HCT116 (cell line): Measurements from ENCODE around the gene SYTL3. TPM values are rescaled to one million over a fixed set of nuclear protein-coding genes. Genes with fewer than 3 reads are reported as not detected.

Experiments
- ATAC-seq: fragments of 200-7000 bp; cut with Tn5 transposase; 2 replicates; pipeline ENCODE4 v1.9.1; 2020; ENCODE audit warnings: mild to moderate bottlenecking, moderate library complexity
- BruUV-seq: library from RNA; stranded (reverse); fragments of 400-500 nt; replicated peaks from 2 replicates; lab custom pipeline; 2021; lab: Mats Ljungman, UMichigan
- CTCF ChIA-PET: fragments of 300-600 bp; sonication (Branson Sonifier 250); formaldehyde crosslinking; loops from one replicate; lab custom pipeline; 2021; ENCODE audit warnings: antibody characterized with exemption; lab: Charles Lee
- POLR2A ChIA-PET: fragments of 300-600, 350-600 bp; sonication (Branson Sonifier 250); formaldehyde crosslinking; loops from one replicate; lab custom pipeline; 2021; ENCODE audit warnings: antibody characterized with exemption; lab: Charles Lee
- RAD21 ChIA-PET, 2 experiments: fragments of 300-600 bp; sonication (Branson Sonifier 250); formaldehyde crosslinking; loops; one replicate each; lab custom pipeline; 2023; ENCODE audit warnings: low total read pairs in 2 of 2; ENCODE audit not compliant: uncharacterized antibody in 2 of 2, unreplicated experiment in 2 of 2, low non-redundant PET in 1 of 2; lab: Charles Lee
- DNase-seq: peaks from one replicate; pipeline ENCODE4 v3.0.0-alpha.2; 2010; ENCODE audit warnings: low read depth, low spot score
- H2AFZ ChIP-seq: fragments of 200-600 bp; shearing (Covaris generic), sonication (generic); 2 replicates; pipeline ENCODE4 v1.6.1; 2017; ENCODE audit warnings: low read depth, mixed run types, mixed read lengths, antibody characterized with exemption, low read length; ENCODE audit not compliant: poor library complexity, severe bottlenecking
- H3K27ac ChIP-seq: 2 replicates; pipeline ENCODE4 v1.5.1; 2012; ENCODE audit warnings: low read depth, low read length
- H3K27me3 ChIP-seq: fragments of 200-600 bp; sonication (generic); 2 replicates; pipeline ENCODE4 v1.6.1; 2016; ENCODE audit warnings: mixed run types, low read length, mixed read lengths; ENCODE audit not compliant: insufficient read depth
- H3K36me3 ChIP-seq, 2 experiments: fragments of 200-500 bp in 1 of 2; fragments of 200-600 bp in 1 of 2; sonication (Bioruptor generic) in 1 of 2; sonication (generic) in 1 of 2; 2 replicates each; pipeline versions ENCODE4 v1.5.1 to v1.6.1; 2014 to 2016; ENCODE audit warnings: low read length in 2 of 2, inconsistent platforms in 1 of 2, mixed read lengths in 1 of 2, mixed run types in 1 of 2; ENCODE audit not compliant: insufficient read depth in 2 of 2, control insufficient read depth in 1 of 2
- H3K4me1 ChIP-seq, 2 experiments: fragments of 200-600 bp in 1 of 2; sonication (generic) in 1 of 2; 2 replicates each; pipeline versions ENCODE4 v1.5.1 to v1.6.1; 2012 to 2017; ENCODE audit warnings: low read length in 2 of 2, inconsistent platforms in 1 of 2, mild to moderate bottlenecking in 1 of 2, mixed read lengths in 1 of 2, mixed run types in 1 of 2, moderate library complexity in 1 of 2; ENCODE audit not compliant: insufficient read depth in 2 of 2, control insufficient read depth in 1 of 2
- H3K4me2 ChIP-seq: fragments of 200-600 bp; sonication (generic); 2 replicates; pipeline ENCODE4 v1.6.1; 2017; ENCODE audit warnings: mixed run types, low read length, mixed read lengths
- H3K4me3 ChIP-seq, 2 experiments: fragments of 200-600 bp in 1 of 2; sonication (generic) in 1 of 2; replicated peaks in 1 of 2; 2 replicates each; pipeline ENCODE4 v1.5.1; 2011 to 2016; ENCODE audit warnings: low read length in 2 of 2, control low read depth in 1 of 2, low read depth in 1 of 2, mild to moderate bottlenecking in 1 of 2, mixed read lengths in 1 of 2, mixed run types in 1 of 2
- H3K79me2 ChIP-seq: fragments of 200-600 bp; sonication (generic); 2 replicates; pipeline ENCODE4 v1.6.1; 2017; ENCODE audit warnings: mild to moderate bottlenecking, mixed run types, low read length, moderate library complexity, mixed read lengths; ENCODE audit not compliant: insufficient read depth
- H3K9ac ChIP-seq: fragments of 200-600 bp; sonication (generic); 2 replicates; pipeline ENCODE4 v1.6.1; 2016; ENCODE audit warnings: low read length, mixed read lengths
- H3K9me2 ChIP-seq: fragments of 200-600 bp; sonication (generic), shearing (Covaris generic); 2 replicates; pipeline ENCODE4 v1.6.1; 2017; ENCODE audit warnings: mixed run types, mild to moderate bottlenecking, moderate library complexity; ENCODE audit not compliant: insufficient read depth
- H3K9me3 ChIP-seq, 2 experiments: fragments of 200-500 bp in 1 of 2; fragments of 200-600 bp in 1 of 2; sonication (Bioruptor generic) in 1 of 2; sonication (generic) in 1 of 2; 2 replicates each; pipeline ENCODE4 v1.6.1; 2014 to 2017; ENCODE audit warnings: low read length in 2 of 2, mixed read lengths in 2 of 2, inconsistent platforms in 1 of 2, low read depth in 1 of 2, mild to moderate bottlenecking in 1 of 2, mixed run types in 1 of 2, moderate library complexity in 1 of 2; ENCODE audit not compliant: control insufficient read depth in 1 of 2, insufficient read depth in 1 of 2
- H4K20me1 ChIP-seq: fragments of 200-600 bp; sonication (generic), shearing (Covaris generic); 2 replicates; pipeline ENCODE4 v1.6.1; 2017; ENCODE audit warnings: mixed run types, mild to moderate bottlenecking, moderate library complexity; ENCODE audit not compliant: insufficient read depth
- CBX3 ChIP-seq: IDR thresholded peaks from 2 replicates; pipeline ENCODE4 v1.6.1; 2012; ENCODE audit warnings: low read depth
- CEBPB ChIP-seq: IDR thresholded peaks from 2 replicates; pipeline ENCODE4 v1.6.1; 2012; ENCODE audit warnings: low read depth
- CTCF ChIP-seq, 3 experiments: fragments of 200-600 bp in 1 of 3; sonication (generic) in 1 of 3; IDR thresholded peaks in 2 of 3; conservative IDR thresholded peaks in 1 of 3; 2 replicates each; pipeline ENCODE4 v1.5.1; 2012 to 2017; ENCODE audit warnings: low read depth in 2 of 3, low read length in 2 of 3, antibody characterized with exemption in 1 of 3, borderline replicate concordance in 1 of 3, control low read depth in 1 of 3, mild to moderate bottlenecking in 1 of 3, mixed read lengths in 1 of 3, mixed run types in 1 of 3, moderate library complexity in 1 of 3; ENCODE audit not compliant: insufficient read depth in 1 of 3
- ELF1 ChIP-seq: IDR thresholded peaks from 2 replicates; pipeline ENCODE4 v1.6.1; 2012; ENCODE audit warnings: low read depth, borderline replicate concordance
- FOSL1 ChIP-seq: IDR thresholded peaks from 2 replicates; pipeline ENCODE4 v1.6.1; 2012; ENCODE audit warnings: low read depth
- POLR2A ChIP-seq: IDR thresholded peaks from 2 replicates; pipeline ENCODE4 v1.7.0; 2011; ENCODE audit warnings: borderline replicate concordance; ENCODE audit not compliant: insufficient read depth, insufficient read length; ENCODE audit errors: extremely low read depth
- POLR2AphosphoS5 ChIP-seq: IDR thresholded peaks from 2 replicates; pipeline ENCODE4 v1.6.1; 2011; ENCODE audit warnings: mild to moderate bottlenecking, low read depth, low read length, moderate library complexity
- RAD21 ChIP-seq: IDR thresholded peaks from 2 replicates; pipeline ENCODE4 v1.6.1; 2012; ENCODE audit warnings: low read depth, mild to moderate bottlenecking
- REST ChIP-seq: IDR thresholded peaks from 2 replicates; pipeline ENCODE4 v1.6.1; 2012; ENCODE audit warnings: low read depth
- SIN3A ChIP-seq: IDR thresholded peaks from 2 replicates; pipeline ENCODE4 v1.6.1; 2012; ENCODE audit warnings: low read depth
- SRF ChIP-seq: IDR thresholded peaks from 2 replicates; pipeline ENCODE4 v1.6.1; 2012; ENCODE audit warnings: low read depth
- YY1 ChIP-seq: IDR thresholded peaks from 2 replicates; pipeline ENCODE4 v1.6.1; 2011; ENCODE audit warnings: low read length, low read depth, moderate library complexity, mild to moderate bottlenecking; ENCODE audit not compliant: insufficient replicate concordance; ENCODE audit errors: extremely low read depth
- ZFX ChIP-seq: fragments of 450-650 bp; IDR thresholded peaks from 2 replicates; pipeline ENCODE4 v1.6.1; 2017
- intact Hi-C: fragments of 100-400 bp; cut with micrococcal nuclease; formaldehyde crosslinking; loops from 2 replicates; pipeline ENCODE4 v1.10.0; 2022
- total RNA-seq: library from RNA; stranded (reverse); gene quantifications from one replicate; pipeline ENCODE4 v1.2.1, GENCODE V29; 2021; ENCODE audit not compliant: unreplicated experiment
- TF ChIP-seq, protein P1 (sequence below): IDR thresholded peaks from 2 replicates; pipeline ENCODE4 v1.6.1; 2012

Gene SYTL3
- total RNA-seq, 1 experiment from 2014 or later = 55.3 TPM

DNA sequence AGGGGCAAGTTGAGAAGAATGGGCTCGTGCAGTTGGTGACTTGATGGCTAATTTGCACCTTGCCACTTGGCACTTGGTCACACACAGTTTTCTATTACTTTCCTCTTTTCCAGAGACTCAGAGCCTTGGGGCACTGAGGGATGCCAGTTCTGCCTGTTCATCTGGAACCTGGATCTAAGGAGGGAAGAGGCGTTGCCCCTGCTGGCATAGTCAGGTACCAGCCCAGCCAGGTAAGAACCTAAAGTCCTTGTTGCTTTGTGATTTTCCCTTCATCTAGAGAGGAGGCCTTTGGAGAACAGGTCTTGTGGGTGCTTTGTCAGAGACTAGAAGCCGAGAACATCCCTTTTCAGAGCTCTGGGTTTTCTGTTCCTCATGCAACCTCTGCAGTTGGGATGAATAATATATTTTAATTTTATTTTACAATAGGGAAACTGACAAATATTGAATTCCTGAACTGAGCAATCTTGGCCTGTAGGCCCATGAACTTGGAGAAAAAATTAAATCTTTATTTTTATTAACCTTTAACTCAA lies 11.4 kb downstream of the SYTL3 start:
- no peak overlapping the region for H3K9ac ChIP-seq
- ATAC-seq = 0 out of 2 replicates have a peak, but pooled peaks have one; percentile 33
- no TSS peak for BruUV-seq
- no peaks in the 10 kb centered on the region; a peak in 1 of 4 replicates for H3K36me3 ChIP-seq
- H3K4me1 ChIP-seq = peaks cover 17 to 29% of the 10 kb centered on the region in 2 experiments
- no peak overlapping the region for H2AFZ ChIP-seq
- H3K27me3 ChIP-seq = no peaks in the 10 kb centered on the region
- H3K9me3 ChIP-seq = no peaks in the 10 kb centered on the region
- H3K4me3 ChIP-seq = no peak overlapping the region
- no peaks in the 10 kb centered on the region for H3K79me2 ChIP-seq
- H3K27ac ChIP-seq = no peak overlapping the region
- no peak for TF ChIP-seq POLR2AphosphoS5
- no peak for TF ChIP-seq FOSL1
- TF ChIP-seq RAD21 = no peak
- TF ChIP-seq ZFX = no peak
- no peak for TF ChIP-seq CEBPB
- TF ChIP-seq CTCF (IDR thresholded peaks at IDR 0.05 in 2 of 3, conservative IDR thresholded peaks at IDR 0.05 in 1 of 3; ENCODE audit: borderline replicate concordance in 1 of 3, insufficient read depth in 1 of 3, low read depth in 2 of 3, low read length in 2 of 3) = peak in 1 of 3 experiments; percentile 26; a peak in 1 of 6 replicates
- RAD21 ChIA-PET = no interaction called here
- CTCF ChIA-PET = interaction anchor here (1.1 kb wide), 1 partner anchor 30 kb away, joined by 5 read pairs; no protein-coding TSS in a partner anchor
- H3K9me2 ChIP-seq = no peaks in the 10 kb centered on the region
- no peak overlapping the region for H3K4me2 ChIP-seq
- POLR2A ChIA-PET = no interaction called here
- intact Hi-C loops = no loop called here
- no peaks in the 10 kb centered on the region for H4K20me1 ChIP-seq
- no peak for DNase-seq

- no peak overlapping the region for H3K9ac ChIP-seq
- no peak overlapping the region for H2AFZ ChIP-seq
- intact Hi-C loops = no loop called here
- ChIA-PET POLR2A (interaction anchor here (0.6 kb wide), 1 partner anchor 34 kb away, joined by 3 read pairs; no protein-coding TSS in a partner anchor), RAD21 (no interaction called here), CTCF (interaction anchor here (1.1 kb wide), 1 partner anchor 29 kb away, joined by 5 read pairs; no protein-coding TSS in a partner anchor)
- H4K20me1 ChIP-seq = no peaks in the 10 kb centered on the region
- ATAC-seq (no peak), DNase-seq (no peak)
- no peaks in the 10 kb centered on the region; a peak in 1 of 4 replicates for H3K36me3 ChIP-seq
- H3K79me2 ChIP-seq = no peaks in the 10 kb centered on the region
- TF ChIP-seq CBX3 (no peak), SIN3A (no peak), YY1 (no peak), POLR2A (no peak), FOSL1 (no peak), REST (no peak), CEBPB (no peak), SRF (no peak), RAD21 (no peak), ELF1 (no peak)
- TF ChIP-seq, protein P1, sequence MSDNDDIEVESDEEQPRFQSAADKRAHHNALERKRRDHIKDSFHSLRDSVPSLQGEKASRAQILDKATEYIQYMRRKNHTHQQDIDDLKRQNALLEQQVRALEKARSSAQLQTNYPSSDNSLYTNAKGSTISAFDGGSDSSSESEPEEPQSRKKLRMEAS = no peak
- H3K4me3 ChIP-seq = no peak overlapping the region
- peaks cover 10 to 16% of the 10 kb centered on the region in 2 experiments for H3K4me1 ChIP-seq
- H3K9me2 ChIP-seq = no peaks in the 10 kb centered on the region
- H3K9me3 ChIP-seq = no peaks in the 10 kb centered on the region
- H3K4me2 ChIP-seq = no peak overlapping the region
- no TSS peak for BruUV-seq
- no peaks in the 10 kb centered on the region for H3K27me3 ChIP-seq
- H3K27ac ChIP-seq = no peak overlapping the region
Measured at GRCh38 chr6:158662607-158662953, 12.7 kb downstream of the SYTL3 start.
